Right renal cortex interstitium (tissue), 3 donors: ENCODE measurements around the gene USP21. TPM values are rescaled to one million over a fixed set of nuclear protein-coding genes. Genes with fewer than 3 reads are reported as not detected.
A peak's percentile ranks its signal among the peaks of the same experiment; 100 is the strongest.

ENCODE experiments used
- DNase-seq, 3 donors: peaks; one replicate each; pipeline ENCODE4 v3.0.0-alpha.2; 2013; ENCODE audit warnings: low read depth in 3 of 3, low spot score in 2 of 3
- polyA plus RNA-seq, 3 donors: library from polyadenylated mRNA; unstranded; fragments of 120-200 nt; gene quantifications; one replicate each; pipeline ENCODE4 v1.2.1, GENCODE V29; 2013; ENCODE audit not compliant: insufficient read length in 3 of 3

USP21 gene
- polyA plus RNA-seq, 3 donors, result 43.4 to 48.1 (median 47.9) TPM

DNA sequence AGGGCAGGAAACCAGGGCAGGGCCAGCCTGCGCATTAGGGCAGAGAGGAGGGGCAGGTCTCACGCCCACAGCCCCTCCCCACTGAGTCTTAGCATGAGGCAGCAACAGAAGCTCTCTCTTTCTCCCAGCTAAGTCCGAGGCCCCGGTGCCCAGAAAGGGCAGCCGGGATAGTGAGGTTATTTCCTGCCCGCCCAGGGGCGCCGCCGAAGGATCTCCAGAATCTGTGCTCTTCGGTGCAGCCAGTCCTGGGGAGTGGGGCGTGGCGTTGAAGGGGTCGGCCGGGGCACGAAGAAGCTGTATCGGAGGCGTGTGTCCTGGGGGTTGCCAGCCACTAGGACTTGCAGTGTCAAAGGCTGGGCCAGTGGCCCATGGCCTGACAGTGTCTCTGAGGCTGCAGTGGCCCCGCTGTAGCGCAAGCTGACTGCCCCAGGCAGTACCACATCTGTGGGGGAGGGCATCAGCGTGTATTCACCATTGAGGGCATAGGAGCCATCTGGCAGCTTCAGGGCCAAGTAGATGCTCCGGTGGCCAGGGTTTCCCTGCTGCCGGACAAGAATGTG, 31.7 kb downstream of the USP21 start:
- no peak for DNase-seq

- DNase-seq, result no peak
Measured at GRCh38 chr1:161191971-161192370, 32.7 kb downstream of the USP21 start.

- no peak for DNase-seq
Measured at GRCh38 chr1:161192476-161193465, 33.5 kb downstream of the USP21 start.

DNA sequence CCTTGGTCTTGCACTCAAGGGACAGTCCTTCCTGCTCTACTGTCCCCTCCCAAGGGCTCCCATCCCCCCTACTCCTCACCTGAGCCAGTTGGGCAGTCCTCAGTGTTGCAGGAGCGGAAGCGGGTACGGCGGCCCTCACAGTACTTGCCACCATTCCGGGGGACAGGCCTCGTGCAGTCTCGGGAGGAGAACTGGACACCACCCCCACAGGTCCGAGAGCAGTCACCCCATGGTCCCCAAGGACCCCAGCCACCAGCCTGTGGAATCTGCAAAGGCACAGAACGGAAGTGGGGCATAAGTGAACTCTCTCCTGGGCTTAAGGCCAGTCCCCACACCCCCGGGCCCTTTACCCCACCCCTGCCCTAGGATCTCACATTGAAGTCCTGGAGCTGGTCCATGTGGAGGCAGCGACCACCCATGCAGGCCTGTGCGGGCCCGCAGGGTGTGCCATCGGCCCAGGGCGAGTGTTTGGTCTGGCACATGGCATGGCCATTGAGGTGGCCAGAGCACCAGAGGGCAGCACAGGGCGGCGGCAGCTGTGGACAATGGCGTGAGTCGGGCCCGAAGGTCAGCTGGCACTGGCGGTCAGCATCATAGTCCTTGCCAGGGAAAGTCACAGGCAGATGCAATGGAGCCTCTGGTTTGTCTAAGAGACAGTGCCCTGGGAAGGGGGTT, 34.4 kb downstream of the USP21 start:
- no peak for DNase-seq

GRCh38 chr1:161195171-161195570, 35.9 kb downstream of the USP21 start:
- no peak for DNase-seq

GRCh38 chr1:161196111-161196510, 36.8 kb downstream of the USP21 start:
- no peak for DNase-seq

DNA sequence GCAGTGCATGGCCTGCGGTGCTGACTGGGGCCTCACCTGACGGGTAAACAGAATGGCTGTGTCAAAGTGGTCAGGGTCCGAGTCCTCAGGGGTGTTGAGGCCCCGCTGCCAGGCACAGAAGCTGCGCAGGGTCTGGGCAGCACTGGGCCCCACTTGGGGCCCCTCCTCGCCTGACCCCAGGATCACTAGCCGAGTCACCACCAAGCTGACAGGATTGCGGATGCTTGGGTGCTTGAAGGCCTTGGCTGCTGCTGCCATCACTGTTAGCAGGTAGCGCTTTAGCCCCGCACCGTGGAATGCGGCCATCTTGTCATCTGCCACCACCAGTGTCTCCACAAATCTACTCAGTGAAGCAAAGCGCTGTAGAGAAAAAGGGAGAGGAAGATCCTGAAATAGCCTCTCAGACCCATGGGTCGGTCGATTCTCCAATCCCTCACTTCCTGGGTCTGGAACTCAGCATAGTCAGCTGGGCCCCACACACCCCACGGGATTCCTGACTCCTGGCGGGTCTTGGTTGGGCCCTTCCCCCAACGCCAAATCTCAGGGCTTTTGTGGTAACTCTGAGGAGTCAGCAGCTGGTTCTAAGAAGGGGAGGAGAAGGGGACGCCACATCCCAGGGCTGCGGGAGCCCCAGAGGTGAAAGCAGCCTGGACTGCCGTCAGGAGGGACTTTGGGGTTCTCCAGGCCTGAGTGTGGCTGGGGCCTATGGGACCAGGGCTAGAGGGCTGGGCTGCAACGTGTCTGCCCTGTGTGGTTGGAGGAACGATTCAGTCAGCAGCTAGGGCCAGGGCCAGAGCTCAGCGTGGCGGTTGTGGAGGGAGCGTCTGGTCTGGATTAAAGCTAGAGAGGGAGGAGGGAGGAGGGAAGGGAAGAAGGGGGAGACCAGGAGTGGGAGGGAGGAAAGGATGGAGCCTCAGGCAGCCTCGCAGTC, 37.5 kb downstream of the USP21 start:
- DNase-seq, result no peak

GRCh38 chr1:161197560-161198193, 38.4 kb downstream of the USP21 start:
- no peak for DNase-seq

DNA sequence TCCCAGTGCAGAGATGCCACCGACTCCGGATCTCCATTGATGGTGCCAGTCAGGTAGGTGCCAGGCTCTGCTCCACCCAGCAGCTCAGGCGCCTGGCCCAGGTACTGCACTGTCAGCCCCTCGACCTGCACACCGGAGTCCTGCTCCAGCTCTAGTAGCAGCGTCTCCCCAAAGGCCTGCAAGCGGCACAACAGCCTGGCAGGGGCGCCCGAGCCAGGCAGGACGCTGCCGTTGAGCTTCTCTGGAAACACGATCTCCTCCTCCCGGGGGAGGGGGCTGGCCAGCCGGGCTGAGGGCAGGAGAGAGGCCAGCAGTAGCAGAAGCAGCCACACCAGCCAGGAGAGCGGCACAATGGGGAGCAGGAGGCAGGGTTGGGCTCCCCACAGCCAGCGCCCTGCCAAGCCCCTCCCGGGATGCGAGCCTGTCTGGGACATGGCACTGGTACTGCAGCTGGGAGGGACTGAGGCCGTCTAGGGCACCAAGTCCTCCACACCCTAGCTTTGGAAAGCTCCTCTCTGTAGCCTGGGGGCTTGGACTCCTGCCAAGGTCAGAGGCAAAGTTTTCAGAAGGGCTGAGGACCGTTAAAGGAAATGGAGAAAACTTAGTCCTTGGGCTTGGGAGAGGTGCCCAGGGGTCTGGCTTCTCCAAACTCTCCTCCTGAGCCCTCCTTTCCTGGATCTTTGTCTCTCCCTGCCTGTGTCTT, 39.0 kb downstream of the USP21 start:
- no peak for DNase-seq

- no peak for DNase-seq
Measured at GRCh38 chr1:161198897-161199431, 39.7 kb downstream of the USP21 start, which contains the start of gene ADAMTS4. Gene ADAMTS4 (minus strand): TSS chr1:161199054. CDS start chr1:161198627, 427 bp downstream.

GRCh38 chr1:161199506-161200139, 40.3 kb downstream of the USP21 start:
- DNase-seq, result no peak

- no peak for DNase-seq
Measured at GRCh38 chr1:161200421-161200991, 41.2 kb downstream of the USP21 start.

DNA sequence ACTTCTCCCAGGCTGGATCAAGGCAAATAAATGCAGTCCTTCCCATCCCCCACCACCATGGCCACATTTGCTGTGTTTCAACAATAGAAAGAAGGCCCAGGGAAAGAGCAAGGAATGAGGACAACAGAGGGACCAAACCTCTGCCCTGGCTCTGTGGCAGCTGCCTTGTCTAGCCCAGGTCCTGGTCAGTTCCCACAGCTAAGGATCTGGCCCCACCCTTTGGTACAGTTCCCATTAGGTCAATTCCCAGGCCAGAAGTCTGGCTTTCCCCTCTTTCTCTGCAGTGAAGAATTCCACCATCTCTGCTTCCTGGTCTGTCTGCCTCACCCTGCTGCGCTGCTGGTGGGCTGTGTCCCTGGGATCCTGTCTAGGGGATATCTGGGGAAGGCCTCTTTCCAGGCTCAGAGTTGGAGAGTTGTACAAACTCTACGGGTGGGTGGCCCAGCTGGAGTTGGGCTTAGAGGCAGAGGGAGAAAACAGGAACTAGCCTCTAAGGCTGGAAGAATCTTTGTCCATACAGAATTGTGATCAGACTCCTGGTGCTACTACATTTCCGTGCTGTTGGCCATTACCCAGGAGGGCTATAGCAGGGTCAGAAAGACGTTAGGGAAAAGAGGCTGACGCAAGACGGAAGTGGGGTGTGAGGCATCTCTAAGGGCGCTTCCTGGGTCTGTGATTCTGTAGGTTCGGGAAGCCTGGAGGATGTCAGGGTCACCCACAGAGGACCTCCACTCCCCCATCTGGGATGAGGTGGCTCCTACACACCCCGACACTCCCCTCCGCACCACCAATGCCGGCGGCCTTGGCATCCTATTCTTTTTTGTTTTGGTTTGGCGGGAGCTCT, 41.9 kb downstream of the USP21 start:
- no peak for DNase-seq

DNA sequence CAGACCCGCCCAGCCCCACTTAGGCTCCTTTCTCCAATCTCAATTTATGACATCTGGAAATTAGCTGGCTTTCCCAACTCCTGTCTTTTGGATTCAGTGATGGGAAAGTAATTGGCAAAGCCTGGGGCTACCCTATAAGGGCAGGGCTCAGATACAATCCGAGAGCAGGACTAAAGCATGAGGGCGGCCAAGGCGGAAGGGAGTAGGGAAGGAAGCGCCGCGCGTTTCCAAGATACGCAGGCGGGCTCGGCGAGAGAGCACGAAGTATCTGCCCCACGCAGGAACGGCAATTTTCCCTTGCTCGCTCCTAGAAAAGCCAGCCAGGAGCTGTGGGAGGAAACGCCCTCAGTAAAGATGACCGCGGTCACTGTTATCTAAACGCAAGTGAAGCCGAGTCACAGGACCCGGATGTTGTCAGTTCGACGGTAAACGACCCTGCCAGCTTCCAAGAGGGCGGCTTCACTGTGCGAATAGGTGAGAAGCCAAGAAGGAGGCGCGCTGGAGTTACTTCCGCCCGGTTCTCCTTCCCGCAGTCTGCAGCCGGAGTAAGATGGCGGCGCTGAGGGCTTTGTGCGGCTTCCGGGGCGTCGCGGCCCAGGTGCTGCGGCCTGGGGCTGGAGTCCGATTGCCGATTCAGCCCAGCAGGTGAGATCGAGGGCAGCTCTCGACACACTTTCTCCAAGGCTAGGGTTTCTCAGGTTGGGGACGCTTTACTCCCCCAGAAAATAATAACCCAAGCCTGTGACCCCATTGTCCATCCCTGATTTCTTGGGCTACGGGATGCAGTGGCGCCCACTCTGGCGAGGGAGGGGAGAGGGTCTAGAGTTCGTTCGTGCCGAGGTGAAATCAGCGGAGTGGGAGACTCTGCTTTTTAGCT, 42.8 kb downstream of the USP21 start, which contains the start of gene NDUFS2:
Gene NDUFS2, plus strand, starts transcription at position 532 of the 877 bp plus-strand sequence. Its CDS starts 19 bp downstream, at position 551.
- DNase-seq, result peak; percentile 95 to 98 (median 97)

DNA sequence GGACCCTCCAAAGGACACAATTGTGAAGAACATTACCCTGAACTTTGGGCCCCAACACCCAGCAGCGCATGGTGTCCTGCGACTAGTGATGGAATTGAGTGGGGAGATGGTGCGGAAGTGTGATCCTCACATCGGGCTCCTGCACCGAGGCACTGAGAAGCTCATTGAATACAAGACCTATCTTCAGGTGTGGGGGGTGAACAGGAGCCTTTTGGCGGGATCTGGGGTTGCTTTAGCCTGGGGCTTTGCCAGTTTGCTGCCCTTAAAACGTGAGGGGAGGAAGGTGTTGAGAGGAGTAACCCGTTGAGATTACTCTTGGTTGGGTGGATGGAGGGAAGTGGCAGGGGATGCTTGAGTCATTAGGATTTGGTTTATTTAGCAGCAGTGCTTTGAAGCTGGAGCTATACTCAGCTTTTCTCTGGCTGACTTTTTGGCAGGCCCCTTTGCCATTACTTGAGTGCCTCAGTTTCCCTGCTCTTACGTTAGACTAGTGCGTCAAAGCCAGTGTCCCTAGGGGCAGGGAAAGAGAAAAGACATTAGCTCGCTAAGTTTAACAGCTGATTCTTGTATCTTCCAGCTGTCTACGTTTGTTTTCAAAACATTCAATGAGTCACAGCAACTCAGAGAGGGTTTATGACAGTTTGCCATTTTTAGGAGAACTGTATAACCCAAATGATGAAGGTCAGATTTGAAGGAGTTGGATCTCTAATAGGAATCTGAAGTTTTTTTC, 47.3 kb downstream of the USP21 start:
- no peak for DNase-seq
